22Rv1 (cell line): ENCODE results near the gene SLC7A5.

Experiments
- H3K27ac ChIP-seq: fragments of 450-650 bp; 2 replicates; pipeline ENCODE4 v1.5.1; 2017
- ZFX ChIP-seq: fragments of 450-650 bp; IDR thresholded peaks from 2 replicates; pipeline ENCODE4 v1.6.1; 2017; ENCODE audit warnings: antibody characterized with exemption, borderline replicate concordance
- TF ChIP-seq, protein P1 (sequence below): fragments of 450-650 bp; IDR thresholded peaks from 2 replicates; pipeline ENCODE4 v1.5.1; 2017; ENCODE audit warnings: mild to moderate bottlenecking

The SLC7A5 gene

DNA sequence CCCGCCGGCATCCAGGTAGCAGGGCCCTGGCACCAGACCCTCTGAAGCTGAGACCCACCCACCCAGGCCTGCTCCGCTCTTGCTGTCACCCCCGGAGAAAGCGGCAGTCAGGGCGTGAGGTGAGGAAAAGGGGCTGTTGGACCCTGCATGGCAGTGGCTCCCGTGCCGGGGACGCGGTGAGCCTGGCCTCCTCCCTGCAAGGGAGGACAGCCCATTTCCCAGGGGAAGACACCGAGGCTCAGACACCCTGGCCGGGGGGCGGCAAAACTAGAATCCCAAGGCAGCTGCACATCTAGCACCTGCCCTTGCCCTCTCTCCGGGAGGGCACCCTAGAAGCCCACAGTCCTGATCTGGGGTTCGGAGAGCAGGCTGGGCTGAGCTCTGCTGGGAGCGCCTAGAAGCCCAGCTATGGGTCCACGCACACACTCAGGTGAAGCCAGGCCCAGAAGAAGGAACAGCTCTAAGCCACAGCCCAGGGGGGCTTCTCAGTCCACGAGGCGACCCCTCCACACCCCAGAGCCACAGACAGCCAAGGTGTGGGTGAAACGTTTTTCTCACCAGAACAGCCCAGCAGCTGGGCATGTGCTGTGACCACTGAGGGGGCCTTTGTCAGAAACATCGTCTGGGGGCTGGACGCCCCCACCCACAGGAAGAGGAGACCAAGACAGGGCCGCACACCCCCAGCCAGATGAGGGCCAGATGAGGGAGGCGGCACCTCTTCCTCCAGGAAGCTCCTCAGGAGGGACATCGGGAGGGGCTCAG is 22.4 kb downstream of the SLC7A5 start:
- no peak for TF ChIP-seq ZFX
- TF ChIP-seq, protein P1, sequence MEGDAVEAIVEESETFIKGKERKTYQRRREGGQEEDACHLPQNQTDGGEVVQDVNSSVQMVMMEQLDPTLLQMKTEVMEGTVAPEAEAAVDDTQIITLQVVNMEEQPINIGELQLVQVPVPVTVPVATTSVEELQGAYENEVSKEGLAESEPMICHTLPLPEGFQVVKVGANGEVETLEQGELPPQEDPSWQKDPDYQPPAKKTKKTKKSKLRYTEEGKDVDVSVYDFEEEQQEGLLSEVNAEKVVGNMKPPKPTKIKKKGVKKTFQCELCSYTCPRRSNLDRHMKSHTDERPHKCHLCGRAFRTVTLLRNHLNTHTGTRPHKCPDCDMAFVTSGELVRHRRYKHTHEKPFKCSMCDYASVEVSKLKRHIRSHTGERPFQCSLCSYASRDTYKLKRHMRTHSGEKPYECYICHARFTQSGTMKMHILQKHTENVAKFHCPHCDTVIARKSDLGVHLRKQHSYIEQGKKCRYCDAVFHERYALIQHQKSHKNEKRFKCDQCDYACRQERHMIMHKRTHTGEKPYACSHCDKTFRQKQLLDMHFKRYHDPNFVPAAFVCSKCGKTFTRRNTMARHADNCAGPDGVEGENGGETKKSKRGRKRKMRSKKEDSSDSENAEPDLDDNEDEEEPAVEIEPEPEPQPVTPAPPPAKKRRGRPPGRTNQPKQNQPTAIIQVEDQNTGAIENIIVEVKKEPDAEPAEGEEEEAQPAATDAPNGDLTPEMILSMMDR: no peak
- H3K27ac ChIP-seq: no peak overlapping the region

DNA sequence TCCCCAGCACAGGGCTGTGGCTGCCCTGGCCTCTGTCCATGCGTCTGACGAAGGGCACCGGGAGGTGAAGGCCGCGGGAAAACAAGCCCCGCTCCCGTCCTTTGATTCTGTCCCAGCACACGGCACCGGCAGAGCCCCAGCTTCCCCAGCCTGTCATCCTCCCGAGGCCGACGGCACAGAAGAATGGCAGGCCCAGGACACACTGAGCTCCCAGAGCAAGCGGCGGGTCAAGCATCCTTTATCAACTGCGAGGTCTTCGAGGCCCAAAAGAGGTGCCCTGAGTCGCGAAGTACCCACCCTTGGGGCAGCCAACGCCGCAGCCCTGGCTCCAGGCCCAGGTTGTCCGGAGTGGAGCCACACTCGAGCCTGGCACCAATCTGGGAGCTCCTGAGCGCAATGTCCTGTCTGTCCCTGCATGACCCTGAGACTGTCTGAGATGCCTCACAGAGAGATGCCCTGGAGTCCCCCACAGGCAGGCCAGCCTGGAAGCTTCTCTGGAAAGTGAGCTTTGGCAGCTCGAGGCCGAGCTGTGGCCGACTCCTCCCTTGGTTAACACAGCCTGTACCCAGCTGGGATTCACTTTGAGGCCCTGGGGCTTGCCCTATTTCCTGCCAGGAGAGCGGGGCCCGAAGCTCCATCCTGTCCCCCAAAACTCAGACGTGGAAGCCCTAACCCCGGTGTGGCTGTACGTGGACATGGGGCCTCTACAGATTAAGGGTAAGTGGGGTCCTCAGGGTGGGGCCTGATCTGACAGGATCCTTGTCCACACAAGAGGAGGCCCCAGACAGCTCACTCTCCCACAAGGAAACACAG is 23.3 kb downstream of the SLC7A5 start:
- H3K27ac ChIP-seq: no peak overlapping the region
- TF ChIP-seq ZFX: no peak
- TF ChIP-seq, protein P1: no peak

DNA sequence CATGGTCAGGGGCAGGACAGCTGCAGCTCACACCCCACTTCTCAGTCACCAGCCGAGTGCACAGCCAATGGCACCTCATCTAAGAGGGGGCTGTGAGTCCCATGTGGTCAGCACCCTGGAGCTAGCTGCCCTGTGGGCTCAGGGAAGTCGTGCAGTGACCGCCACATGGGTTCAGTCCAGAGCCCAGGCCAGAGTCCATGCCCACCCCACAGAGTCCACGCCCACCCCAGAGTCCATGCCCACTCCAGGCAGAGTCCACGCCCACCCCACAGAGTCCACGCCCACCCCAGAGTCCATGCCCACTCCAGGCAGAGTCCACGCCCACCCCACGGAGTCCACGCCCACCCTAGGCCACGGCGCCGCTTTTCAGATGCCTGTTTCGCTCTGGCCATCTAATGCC is 24.1 kb downstream of the SLC7A5 start:
- H3K27ac ChIP-seq: no peak overlapping the region
- no peak for TF ChIP-seq ZFX
- TF ChIP-seq, protein P1: no peak

DNA sequence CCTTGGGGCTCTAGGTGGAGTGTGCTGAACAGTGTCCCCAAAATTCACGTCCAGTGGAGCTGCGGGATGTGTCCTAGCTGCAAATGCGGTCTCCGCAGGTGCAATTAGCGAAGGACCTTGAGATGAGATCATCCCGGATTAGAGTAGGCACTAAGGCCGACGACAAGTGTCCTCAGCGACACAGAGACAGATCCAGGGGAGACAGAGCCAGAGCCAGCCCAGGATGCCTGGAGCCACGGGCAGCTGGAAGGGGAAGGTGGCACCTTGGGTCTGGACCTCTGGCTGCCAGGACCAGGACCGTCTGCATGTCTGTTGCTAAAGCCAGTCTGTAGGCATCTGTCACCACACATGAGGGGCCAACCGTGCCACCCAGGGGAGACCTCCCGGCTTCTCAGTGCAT is 24.5 kb downstream of the SLC7A5 start:
- TF ChIP-seq, protein P1: no peak
- TF ChIP-seq ZFX: no peak
- H3K27ac ChIP-seq: no peak overlapping the region

DNA sequence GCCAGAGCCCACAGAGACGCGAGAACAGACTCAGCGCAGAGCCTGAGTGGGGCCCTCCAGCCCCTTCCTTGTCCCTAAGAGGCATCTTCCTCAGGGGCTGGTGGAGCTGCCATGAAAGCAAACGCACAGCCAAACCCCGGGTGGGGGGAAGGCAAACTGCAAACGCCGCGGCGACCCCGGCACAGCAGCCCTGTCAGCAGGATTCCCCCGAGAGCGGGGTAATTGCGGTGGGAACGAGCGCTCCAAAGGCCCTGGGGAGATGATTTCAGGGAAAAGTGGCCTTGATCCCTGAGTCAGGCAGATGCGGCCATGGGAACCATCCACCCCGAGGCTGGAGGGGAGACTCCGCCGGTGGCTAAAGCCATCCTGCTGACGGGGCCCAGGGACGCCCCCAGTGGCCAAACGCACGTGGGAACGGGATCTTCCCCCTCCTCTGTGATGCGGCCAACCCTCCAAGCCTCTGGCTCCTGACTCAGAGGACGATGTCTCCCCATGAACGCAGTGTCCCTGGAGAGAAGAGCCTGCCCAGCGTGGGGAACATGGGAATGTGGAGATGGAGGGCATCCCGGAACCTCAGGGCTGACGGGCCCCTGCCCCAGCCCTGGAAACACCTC is 25.1 kb downstream of the SLC7A5 start:
- no peak overlapping the region for H3K27ac ChIP-seq
- TF ChIP-seq, protein P1: no peak
- no peak for TF ChIP-seq ZFX

DNA sequence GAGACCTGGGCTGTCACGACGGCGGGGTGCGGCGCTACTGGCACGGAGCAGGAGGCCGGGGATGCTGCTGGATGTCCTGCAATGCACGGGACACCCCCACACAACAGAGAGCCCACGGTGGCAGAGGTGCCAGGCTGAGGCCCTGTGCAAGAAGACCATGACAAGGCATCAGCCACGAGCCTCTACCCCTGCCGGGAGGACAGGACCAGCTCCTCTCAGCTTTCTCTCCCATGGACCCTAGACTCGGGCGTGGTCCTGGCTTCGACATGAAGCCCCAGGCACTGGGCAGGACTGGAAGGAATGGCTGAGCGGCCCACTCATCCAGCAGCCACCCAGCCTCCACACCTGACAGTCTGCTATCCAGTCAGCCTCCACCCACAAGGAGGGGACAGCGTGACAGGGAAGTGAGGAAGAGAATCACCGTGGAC is 25.6 kb downstream of the SLC7A5 start:
- no peak overlapping the region for H3K27ac ChIP-seq

More for the DNA sequence above, 25.6 kb downstream of the SLC7A5 start:
- TF ChIP-seq ZFX: no peak
- TF ChIP-seq, protein P1: no peak
